ENCODE measurements around the gene MYO3A. TPM values are rescaled to one million over a fixed set of nuclear protein-coding genes. Genes with fewer than 3 reads are reported as not detected.
A peak's percentile ranks its signal among the peaks of the same experiment; 100 is the strongest.
"Not testable (repeated sequence)": the region's sequence is repeated elsewhere in the genome, so short reads cannot be mapped to it uniquely, and the experiment has no call there.

The MYO3A gene
- total RNA-seq, 1 donor from 2014 or later = 0.23 TPM

DNA sequence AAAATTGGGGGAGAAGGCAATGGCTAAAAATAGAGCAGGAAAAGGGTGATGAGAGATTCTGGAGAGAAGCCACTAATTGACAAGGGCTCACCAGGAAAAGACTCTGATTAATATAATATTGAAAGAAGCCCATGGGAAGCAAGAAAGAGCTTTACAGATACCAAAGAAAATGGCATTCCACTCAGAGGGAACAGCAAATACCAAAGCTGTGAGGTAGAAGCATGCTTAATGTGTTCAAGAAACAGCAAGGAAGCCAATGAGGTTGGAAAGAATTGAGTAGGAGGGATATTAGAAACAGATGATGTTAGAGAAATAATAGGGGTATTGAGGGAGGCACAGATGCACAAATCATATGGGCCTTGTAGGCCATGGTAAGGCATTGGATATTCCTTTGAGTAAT, 130.1 kb downstream of the MYO3A start:
- Histone ChIP-seq H3K4me3 (ENCODE audit: insufficient read depth, low read depth, low read length) (no peak overlapping the region), H3K4me2 (ENCODE audit: low read length) (no peak overlapping the region), H3K9me3 (ENCODE audit: insufficient read depth, low read depth, low read length) (no peaks in the 10 kb centered on the region), H3K79me2 (ENCODE audit: insufficient read depth, low read length) (no peaks in the 10 kb centered on the region), H3K27ac (ENCODE audit: low read depth, low read length) (no peak overlapping the region), H3K9ac (ENCODE audit: low read length) (no peak overlapping the region), H2AFZ (ENCODE audit: low read depth, low read length) (no peak overlapping the region), H3K27me3 (ENCODE audit: insufficient read depth, low read length) (no peaks in the 10 kb centered on the region), H3K4me1 (ENCODE audit: insufficient read depth, low read length) (no peaks in the 10 kb centered on the region), H4K20me1 (ENCODE audit: insufficient read depth, low read length) (no peaks in the 10 kb centered on the region), H3K36me3 (ENCODE audit: insufficient read depth, low read length) (no peaks in the 10 kb centered on the region)
- Mint-ChIP-seq H3K4me3 (ENCODE audit: unreplicated experiment) (no peak overlapping the region), H3K36me3 (ENCODE audit: low read depth, unreplicated experiment) (no peaks in the 10 kb centered on the region), H3K9me3 (ENCODE audit: unreplicated experiment) (no peaks in the 10 kb centered on the region), H3K27ac (ENCODE audit: unreplicated experiment) (no peak overlapping the region), H3K27me3 (ENCODE audit: low read depth, unreplicated experiment) (no peaks in the 10 kb centered on the region), H3K4me1 (ENCODE audit: low read depth, unreplicated experiment) (no peaks in the 10 kb centered on the region)
- FAIRE-seq (no peak), DNase-seq (ENCODE audit: low read depth) (peak; percentile 20)
- TF ChIP-seq EZH2 (IDR thresholded peaks at IDR 0.05; ENCODE audit: insufficient read depth, low read length) = no peak
- TF ChIP-seq, protein P1, sequence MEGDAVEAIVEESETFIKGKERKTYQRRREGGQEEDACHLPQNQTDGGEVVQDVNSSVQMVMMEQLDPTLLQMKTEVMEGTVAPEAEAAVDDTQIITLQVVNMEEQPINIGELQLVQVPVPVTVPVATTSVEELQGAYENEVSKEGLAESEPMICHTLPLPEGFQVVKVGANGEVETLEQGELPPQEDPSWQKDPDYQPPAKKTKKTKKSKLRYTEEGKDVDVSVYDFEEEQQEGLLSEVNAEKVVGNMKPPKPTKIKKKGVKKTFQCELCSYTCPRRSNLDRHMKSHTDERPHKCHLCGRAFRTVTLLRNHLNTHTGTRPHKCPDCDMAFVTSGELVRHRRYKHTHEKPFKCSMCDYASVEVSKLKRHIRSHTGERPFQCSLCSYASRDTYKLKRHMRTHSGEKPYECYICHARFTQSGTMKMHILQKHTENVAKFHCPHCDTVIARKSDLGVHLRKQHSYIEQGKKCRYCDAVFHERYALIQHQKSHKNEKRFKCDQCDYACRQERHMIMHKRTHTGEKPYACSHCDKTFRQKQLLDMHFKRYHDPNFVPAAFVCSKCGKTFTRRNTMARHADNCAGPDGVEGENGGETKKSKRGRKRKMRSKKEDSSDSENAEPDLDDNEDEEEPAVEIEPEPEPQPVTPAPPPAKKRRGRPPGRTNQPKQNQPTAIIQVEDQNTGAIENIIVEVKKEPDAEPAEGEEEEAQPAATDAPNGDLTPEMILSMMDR (IDR thresholded peaks at IDR 0.05; ENCODE audit: insufficient read depth, low read depth, low read length) = no peak

DNA sequence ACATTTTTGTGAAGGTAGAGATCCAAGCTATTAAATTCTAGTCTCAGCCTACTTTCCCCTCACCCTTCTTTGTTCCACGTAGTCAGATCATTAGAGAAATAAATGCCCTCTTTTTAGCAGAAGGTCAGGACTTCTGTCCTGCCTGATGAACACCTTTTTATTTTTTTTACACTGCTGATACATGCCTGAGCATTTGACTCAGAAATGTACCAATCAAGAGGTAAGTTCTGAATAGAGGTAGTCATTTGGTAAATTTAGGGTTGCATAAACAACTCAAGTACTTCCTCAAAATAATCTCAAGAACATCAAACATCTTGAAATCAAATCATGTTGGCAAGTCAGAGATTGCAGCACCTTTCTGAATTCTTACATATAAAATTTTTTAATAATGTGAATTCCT, 133.7 kb downstream of the MYO3A start:
- no peaks in the 10 kb centered on the region for H3K9me3 ChIP-seq (ENCODE audit: insufficient read depth, low read depth, low read length)
- Mint-ChIP-seq H3K27me3 (ENCODE audit: low read depth, unreplicated experiment) (no peaks in the 10 kb centered on the region), H3K9me3 (ENCODE audit: unreplicated experiment) (no peaks in the 10 kb centered on the region), H3K27ac (ENCODE audit: unreplicated experiment) (no peak overlapping the region), H3K4me3 (ENCODE audit: unreplicated experiment) (no peak overlapping the region), H3K4me1 (ENCODE audit: low read depth, unreplicated experiment) (no peaks in the 10 kb centered on the region), H3K36me3 (ENCODE audit: low read depth, unreplicated experiment) (no peaks in the 10 kb centered on the region)
- no peaks in the 10 kb centered on the region for H3K27me3 ChIP-seq (ENCODE audit: insufficient read depth, low read length)
- H3K36me3 ChIP-seq (ENCODE audit: insufficient read depth, low read length) = no peaks in the 10 kb centered on the region
- no peak overlapping the region for H3K4me2 ChIP-seq (ENCODE audit: low read length)
- H3K9ac ChIP-seq (ENCODE audit: low read length) = no peak overlapping the region
- no peaks in the 10 kb centered on the region for H4K20me1 ChIP-seq (ENCODE audit: insufficient read depth, low read length)
- H3K4me3 ChIP-seq (ENCODE audit: insufficient read depth, low read depth, low read length) = no peak overlapping the region
- no peak overlapping the region for H2AFZ ChIP-seq (ENCODE audit: low read depth, low read length)
- H3K27ac ChIP-seq (ENCODE audit: low read depth, low read length) = no peak overlapping the region
- TF ChIP-seq, protein P1 (IDR thresholded peaks at IDR 0.05; ENCODE audit: insufficient read depth, low read depth, low read length) = no peak
- no peak for TF ChIP-seq EZH2 (IDR thresholded peaks at IDR 0.05; ENCODE audit: insufficient read depth, low read length)
- no peaks in the 10 kb centered on the region for H3K4me1 ChIP-seq (ENCODE audit: insufficient read depth, low read length)
- no peaks in the 10 kb centered on the region for H3K79me2 ChIP-seq (ENCODE audit: insufficient read depth, low read length)
- DNase-seq (ENCODE audit: low read depth) (no peak), FAIRE-seq (no peak)

DNA sequence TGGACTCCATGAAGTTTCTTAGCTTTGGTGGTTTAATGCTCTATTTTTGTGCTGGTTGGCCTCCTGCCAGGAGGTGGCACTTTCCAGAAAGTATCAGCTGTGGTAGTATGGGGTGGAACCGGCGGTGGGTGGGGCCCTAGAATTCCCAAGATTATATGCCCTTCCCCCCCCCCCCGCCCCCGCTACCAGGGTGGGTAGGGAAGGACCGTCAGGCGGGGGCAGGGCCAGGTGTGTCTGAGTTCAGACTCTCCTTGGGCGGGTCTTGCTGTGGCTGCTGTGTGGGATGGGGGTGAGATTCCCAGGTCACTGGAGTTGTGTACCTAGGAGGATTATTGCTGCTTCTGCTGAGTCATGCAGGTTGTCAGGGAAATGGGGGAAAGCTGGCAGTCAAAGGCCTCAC, 146.9 kb downstream of the MYO3A start:
- not testable (repeated sequence) for H3K27ac Mint-ChIP-seq (ENCODE audit: unreplicated experiment); FAIRE-seq; DNase-seq (ENCODE audit: low read depth)

More for the DNA sequence above, 146.9 kb downstream of the MYO3A start:
- not testable (repeated sequence) for H3K27me3 ChIP-seq (ENCODE audit: insufficient read depth, low read length); H3K4me1 ChIP-seq (ENCODE audit: insufficient read depth, low read length); H3K4me3 Mint-ChIP-seq (ENCODE audit: unreplicated experiment); H3K27ac ChIP-seq (ENCODE audit: low read depth, low read length); H2AFZ ChIP-seq (ENCODE audit: low read depth, low read length); H3K9ac ChIP-seq (ENCODE audit: low read length); H3K9me3 ChIP-seq (ENCODE audit: insufficient read depth, low read depth, low read length); H4K20me1 ChIP-seq (ENCODE audit: insufficient read depth, low read length); H3K4me1 Mint-ChIP-seq (ENCODE audit: low read depth, unreplicated experiment); H3K36me3 Mint-ChIP-seq (ENCODE audit: low read depth, unreplicated experiment); H3K9me3 Mint-ChIP-seq (ENCODE audit: unreplicated experiment); H3K36me3 ChIP-seq (ENCODE audit: insufficient read depth, low read length); H3K79me2 ChIP-seq (ENCODE audit: insufficient read depth, low read length); H3K4me3 ChIP-seq (ENCODE audit: insufficient read depth, low read depth, low read length); H3K27me3 Mint-ChIP-seq (ENCODE audit: low read depth, unreplicated experiment); H3K4me2 ChIP-seq (ENCODE audit: low read length)
